ENCODE results near the gene C2CD4A.

Gene C2CD4A

DNA sequence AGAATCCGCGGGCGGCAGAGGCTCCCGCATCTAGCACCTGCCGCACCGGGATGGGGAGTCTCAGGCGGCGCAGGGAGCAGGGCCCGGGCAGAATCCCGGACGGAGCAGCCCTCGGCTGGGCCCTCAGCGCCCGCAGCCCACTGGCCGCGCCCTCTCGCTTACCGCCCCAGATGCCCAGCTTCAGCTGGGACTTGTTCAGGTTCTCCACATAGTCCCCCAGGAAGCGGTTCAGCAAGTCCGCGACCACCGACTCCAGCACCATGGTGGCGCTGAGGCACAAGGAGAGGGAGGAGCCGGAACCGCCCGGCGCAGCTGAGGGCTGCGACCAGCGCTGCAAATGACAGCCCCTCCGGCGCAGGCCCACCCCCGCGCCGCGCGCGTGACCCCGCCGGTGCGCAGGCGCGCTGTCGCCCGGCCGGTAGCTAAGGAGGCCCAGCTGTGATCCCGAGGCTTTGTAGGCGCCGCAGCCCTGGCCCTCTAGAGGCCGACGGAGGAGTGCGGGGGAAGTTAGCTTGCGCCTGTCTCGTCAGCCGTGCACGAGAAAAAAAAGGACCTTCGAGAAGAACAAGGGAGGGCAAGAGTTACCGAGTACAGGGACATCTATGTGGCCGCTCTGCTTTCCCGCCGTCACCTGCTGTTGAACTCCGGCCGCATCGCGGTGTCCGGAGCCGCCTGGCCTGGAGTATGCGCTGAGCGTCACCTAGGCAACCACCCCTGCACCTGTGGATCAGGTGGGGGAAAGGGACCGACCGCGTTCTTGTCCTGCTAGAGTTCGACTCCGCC is 6.5 kb upstream of the C2CD4A start, which contains the start of gene VPS13C:
VPS13C (minus strand) TSS at position 335 of the 783 bp plus-strand sequence; CDS start at position 262, 73 bp downstream.
- TF ChIP-seq, protein P1, sequence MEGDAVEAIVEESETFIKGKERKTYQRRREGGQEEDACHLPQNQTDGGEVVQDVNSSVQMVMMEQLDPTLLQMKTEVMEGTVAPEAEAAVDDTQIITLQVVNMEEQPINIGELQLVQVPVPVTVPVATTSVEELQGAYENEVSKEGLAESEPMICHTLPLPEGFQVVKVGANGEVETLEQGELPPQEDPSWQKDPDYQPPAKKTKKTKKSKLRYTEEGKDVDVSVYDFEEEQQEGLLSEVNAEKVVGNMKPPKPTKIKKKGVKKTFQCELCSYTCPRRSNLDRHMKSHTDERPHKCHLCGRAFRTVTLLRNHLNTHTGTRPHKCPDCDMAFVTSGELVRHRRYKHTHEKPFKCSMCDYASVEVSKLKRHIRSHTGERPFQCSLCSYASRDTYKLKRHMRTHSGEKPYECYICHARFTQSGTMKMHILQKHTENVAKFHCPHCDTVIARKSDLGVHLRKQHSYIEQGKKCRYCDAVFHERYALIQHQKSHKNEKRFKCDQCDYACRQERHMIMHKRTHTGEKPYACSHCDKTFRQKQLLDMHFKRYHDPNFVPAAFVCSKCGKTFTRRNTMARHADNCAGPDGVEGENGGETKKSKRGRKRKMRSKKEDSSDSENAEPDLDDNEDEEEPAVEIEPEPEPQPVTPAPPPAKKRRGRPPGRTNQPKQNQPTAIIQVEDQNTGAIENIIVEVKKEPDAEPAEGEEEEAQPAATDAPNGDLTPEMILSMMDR (conservative IDR thresholded peaks at IDR 0.05; ENCODE audit: low read depth, low read length) = peak; percentile 81
- peak; percentile 76 for DNase-seq (ENCODE audit: low read depth)
- H3K4me3 ChIP-seq (ENCODE audit: low read length) = peak within 1 kb of the TSS; percentile 58

GRCh38 chr15:62060896-62061280 is 5.9 kb upstream of the C2CD4A start:
- TF ChIP-seq, protein P1 (conservative IDR thresholded peaks at IDR 0.05; ENCODE audit: low read depth, low read length) = no peak
- DNase-seq (ENCODE audit: low read depth) = no peak
- H3K4me3 ChIP-seq (ENCODE audit: low read length) = peak overlapping the region; percentile 58

DNA sequence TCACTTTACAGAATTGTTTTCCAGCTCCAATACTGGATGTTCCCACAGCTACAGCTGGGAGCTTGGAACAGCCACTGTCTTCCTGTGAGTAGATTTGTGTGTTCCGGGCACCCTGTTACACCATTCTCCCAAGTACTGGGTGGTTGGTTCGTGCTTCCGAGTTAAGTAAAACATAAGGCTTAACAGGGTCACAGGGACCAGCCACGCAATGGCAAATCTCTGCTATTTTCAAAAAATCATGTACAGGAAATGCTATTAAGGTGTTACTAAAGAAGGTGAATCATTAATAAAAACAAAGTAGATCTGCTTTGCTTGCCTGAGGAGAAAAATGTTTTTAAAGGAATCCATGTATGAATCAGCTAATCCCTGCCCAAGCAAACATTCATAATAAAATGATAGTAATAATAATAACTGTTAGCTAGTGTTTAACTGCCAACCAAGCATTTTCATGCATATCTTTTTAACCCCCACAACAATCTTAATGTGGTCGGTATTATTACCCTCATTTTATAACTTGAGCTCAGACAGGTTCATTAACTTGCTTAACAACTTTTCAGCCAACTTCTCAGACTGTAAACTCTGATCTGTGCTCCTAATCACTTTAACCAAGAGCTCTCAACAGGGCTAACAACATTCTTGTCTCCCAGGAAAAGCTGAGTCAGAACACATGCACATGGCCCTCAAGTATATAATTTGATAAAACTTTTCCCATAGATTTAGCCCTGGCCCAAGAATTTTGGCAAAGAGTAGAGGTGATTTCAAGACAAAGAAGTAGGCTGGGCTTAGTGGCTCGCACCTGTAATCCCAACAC is 2.7 kb upstream of the C2CD4A start:
- TF ChIP-seq, protein P1 (conservative IDR thresholded peaks at IDR 0.05; ENCODE audit: low read depth, low read length) = no peak
- peak; percentile 88 for DNase-seq (ENCODE audit: low read depth)
- H3K4me3 ChIP-seq (ENCODE audit: low read length) = peak overlapping the region; percentile 14

- H3K4me3 ChIP-seq (ENCODE audit: low read length) = peak overlapping the region; percentile 43
- DNase-seq (ENCODE audit: low read depth) = no peak
- TF ChIP-seq, protein P1 (conservative IDR thresholded peaks at IDR 0.05; ENCODE audit: low read depth, low read length) = no peak
Observed at GRCh38 chr15:62067448-62068044, 769 bp downstream of the C2CD4A start.

- TF ChIP-seq, protein P1 (conservative IDR thresholded peaks at IDR 0.05; ENCODE audit: low read depth, low read length) = no peak
- DNase-seq (ENCODE audit: low read depth) = no peak
- H3K4me3 ChIP-seq (ENCODE audit: low read length) = peak overlapping the region; percentile 7
Observed at GRCh38 chr15:62068071-62068809, 1.5 kb downstream of the C2CD4A start.

GRCh38 chr15:62068810-62069167 is 2.0 kb downstream of the C2CD4A start:
- H3K4me3 ChIP-seq (ENCODE audit: low read length) = no peak overlapping the region
- DNase-seq (ENCODE audit: low read depth) = no peak

More at GRCh38 chr15:62068810-62069167, 2.0 kb downstream of the C2CD4A start:
- TF ChIP-seq, protein P1 (conservative IDR thresholded peaks at IDR 0.05; ENCODE audit: low read depth, low read length) = peak; percentile 1

All from retinal pigment epithelial cell (primary cell).